SK-MEL-5 (cell line): Measurements from ENCODE around the gene ZNF454. TPM values are rescaled to one million over a fixed set of nuclear protein-coding genes. Genes with fewer than 3 reads are reported as not detected.

Source experiments
- DNase-seq: peaks from one replicate; pipeline ENCODE4 v3.0.0-alpha.2; 2016; ENCODE audit warnings: low read depth, low spot score
- in situ Hi-C: cut with HindIII; loops from 2 replicates; pipeline ENCODE4 v1.10.0; 2016; ENCODE audit warnings: low sequenced_read_pairs, high pct_unique_total_duplicates, low pct_unique_long_range_greater_than_20kb
- total RNA-seq: library from RNA; depleted of rRNA; stranded (reverse); fragments of >200 nt; shearing (Covaris generic); gene quantifications from 2 replicates; pipeline ENCODE4 v1.2.3, GENCODE V29; 2014; rRNA removed

The ZNF454 gene
- total RNA-seq, 1 experiment from 2014 or later: not detected

DNA sequence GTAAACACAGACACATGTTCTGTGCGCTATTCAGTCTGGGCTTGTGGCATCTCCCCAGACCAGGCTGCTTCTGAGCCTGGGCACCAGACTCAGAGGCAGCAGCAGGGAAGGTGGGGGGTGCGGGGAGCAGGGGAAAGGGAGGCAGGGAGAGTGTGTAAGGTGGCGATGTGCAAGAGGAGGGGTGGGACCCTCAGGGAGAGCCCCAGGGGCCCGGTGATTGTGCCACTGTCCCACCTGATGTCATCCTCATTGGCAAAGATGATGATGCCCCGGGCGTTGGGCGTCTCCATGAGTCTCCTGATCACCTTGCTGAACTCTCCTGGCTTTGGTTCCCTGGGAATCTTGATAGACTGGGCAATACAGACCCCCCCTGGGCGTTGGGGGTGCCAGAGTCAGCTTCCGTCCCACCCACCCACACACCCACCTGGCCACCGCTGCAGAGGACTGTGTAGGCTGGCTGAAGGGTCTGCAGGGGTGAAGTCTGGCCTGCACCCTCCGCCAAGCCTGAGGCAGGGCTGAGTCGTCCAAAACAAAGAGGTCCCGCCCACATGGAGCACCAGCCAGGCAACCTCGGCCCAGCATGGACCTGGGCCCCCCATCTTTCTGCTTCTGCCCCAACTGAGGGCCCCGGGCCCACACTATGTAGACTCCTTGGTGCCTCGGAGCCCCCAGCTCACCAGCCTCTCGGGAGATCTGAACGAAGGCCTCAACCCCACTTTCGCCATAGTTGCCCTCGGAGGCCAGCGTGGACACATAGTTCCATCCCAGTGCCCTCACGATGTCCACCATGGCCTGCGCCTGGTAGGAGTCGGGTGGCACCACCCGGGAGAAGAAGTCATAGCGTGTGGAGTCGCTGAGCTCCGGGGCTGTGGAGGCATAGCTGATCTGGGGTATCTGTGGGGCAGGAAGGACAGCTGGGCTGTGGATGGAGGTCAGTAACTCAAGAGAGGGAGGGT, 50.5 kb downstream of the ZNF454 start:
- in situ Hi-C loops: no loop called here
- DNase-seq: no peak

DNA sequence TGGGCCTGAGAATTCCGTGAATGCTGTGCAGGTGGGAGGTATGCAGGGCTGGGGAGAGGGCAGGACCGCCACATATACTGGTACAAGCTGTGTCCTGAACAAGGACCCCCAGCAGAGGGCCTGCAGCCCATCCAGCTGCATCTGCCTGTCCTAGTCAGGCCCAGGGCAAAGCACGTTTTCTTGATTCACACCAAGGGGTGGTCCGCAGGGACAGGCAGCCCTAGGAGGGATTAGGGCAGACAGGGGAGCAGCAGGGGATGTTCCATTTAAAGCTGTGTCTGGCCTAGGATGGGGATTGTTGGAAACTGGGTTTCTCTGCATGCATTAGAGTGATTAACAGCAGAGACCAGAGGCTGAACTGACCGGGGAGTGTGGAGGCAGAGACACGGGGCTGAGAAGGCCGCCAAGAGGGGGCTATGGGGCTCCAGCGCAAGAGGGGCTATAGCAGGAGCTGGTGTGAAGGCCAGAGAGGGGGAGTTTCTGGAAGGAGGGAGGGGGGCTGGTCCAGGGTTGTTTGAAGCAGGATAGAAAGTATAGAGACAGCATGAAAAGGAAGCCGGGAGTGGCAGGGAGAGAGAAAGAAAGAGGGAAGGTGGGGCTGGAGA, 51.4 kb downstream of the ZNF454 start:
- DNase-seq: no peak
- in situ Hi-C loops: no loop called here

DNA sequence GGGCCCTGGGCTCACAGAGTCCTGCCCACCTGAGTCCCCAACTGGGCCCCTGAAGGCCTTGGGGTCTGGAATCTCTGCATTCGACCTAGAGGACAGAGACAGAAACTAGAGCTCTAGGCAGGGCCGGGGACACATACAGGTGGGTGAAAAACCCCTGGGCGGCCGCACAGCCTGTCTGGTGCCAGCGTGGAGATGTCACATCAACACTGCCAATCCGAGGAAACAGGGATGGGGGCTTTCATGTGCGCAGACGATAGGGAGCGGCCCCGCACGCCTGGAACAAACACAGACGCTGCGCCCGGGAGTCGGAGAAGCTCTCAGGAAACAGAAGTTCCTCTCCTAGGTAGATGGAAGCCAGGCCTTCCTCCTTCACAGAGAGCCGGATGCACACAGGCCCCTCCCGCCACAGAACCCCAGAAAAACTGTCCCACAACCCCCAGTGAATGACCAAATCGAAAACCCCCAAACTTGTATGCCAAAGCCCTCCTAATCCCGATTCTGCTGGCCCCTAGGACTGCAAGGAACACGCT, 52.3 kb downstream of the ZNF454 start:
- in situ Hi-C loops: no loop called here
- DNase-seq: no peak

DNA sequence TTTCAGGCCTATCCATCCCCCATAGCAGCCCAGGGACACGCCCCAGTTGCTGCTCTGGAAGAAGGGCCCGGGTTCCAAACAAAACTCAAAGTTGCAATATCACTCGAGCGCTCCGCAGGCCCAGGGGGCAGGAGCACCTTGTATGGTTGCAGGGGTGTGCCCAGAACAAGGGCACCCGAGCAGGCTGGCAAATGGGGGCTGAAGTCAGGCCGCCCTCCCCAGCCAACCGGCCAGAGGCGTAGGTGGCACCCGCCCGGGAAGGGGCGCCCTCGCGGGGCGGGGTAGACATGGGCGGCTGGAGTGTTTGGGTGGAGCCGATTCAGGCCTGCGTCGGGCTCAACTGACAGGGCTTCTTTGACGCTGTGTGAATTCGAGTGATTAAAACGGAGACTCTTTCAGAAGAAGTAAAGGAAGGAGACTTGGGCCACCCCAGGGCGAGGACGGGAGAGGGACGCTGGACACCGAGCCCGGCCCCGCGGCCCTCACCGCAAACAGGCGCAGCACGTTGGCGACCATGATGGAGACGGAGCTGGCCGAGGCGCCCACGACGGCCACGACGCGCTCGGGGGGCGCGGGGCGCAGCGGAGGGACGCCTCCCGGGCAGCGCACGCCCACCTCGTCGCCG, 53.1 kb downstream of the ZNF454 start:
- DNase-seq: no peak
- in situ Hi-C loops: no loop called here

DNA sequence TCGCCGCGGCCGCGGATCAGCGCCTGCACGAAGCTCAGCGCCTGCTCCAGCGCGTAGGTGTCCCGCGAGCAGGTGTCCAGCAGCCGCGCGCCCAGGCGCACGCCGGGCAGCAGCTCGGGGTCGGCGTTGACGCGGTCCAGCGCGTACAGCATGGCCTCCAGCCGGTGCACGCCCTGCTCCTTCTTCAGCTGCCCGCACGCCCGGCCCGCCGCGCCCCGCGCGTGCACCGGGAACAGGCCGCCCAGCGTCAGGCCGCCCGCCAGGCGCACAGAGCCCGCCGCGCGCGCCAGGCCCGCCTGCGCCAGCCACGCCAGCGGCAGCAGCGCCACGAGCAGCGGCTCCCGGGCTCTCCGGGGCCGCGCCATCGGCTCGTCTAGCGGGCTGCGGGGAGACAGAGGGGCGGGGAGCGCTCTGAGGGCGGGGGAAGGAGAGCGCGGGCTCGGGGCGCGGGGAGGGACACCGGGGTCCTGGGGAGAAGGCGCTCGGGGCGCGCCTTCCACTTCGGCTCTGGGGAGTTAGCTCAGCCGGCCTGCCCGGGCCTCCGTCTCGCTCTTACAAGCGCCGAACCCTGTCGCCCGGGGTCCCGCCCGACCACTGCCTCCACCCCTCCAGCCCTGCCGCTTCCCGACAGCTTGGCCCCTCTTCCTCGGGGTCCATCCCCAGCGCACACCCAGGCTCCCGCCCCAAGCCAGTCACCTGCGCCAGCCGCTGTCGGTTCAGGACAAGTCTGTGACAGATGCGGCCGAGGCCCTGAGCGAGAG, 53.8 kb downstream of the ZNF454 start, which contains the start of gene GRM6:
Gene GRM6, minus strand, starts transcription at position 741 of the 761 bp plus-strand sequence. Its CDS starts 376 bp downstream, at position 365.
- in situ Hi-C loops: no loop called here
- no peak for DNase-seq

DNA sequence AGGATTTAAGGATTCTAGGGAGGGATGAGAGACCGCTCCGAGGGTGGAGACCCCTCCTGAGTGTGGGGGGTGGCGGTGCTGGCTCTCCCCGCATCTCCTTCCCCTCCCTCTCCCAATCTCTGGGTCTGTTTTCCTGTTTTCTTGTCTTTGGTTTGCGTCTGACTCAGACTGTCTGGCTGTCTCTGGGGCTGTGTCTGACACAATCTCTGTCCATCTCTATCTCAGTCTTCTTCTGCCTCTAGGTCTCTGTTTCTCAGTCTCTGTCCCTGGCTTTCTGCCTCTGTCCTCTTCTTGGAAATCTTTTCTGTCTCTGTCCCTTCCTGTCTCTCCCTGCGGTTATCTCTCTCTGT, 54.3 kb downstream of the ZNF454 start:
- DNase-seq: no peak
- in situ Hi-C loops: no loop called here

DNA sequence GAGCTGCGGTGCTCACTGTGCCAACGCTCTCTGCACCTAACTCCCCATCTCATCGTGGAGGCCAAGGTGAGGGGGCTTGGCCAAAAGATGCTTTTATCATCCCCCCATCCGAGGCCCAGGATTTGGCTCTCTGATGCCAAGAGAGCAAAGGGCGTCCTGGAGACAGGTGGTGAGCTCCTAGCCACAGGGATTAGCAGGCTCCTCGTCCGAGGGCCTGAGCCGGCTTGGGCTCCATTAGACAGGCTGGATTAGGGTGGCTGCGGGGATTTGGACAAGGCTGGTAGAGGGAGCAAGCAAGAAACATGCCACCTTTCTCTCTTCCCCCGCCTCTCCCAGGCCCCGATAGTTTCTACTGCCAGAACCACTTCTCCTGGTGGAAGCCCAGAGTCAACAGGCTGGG, 55.2 kb downstream of the ZNF454 start:
- DNase-seq: no peak
- in situ Hi-C loops: no loop called here

DNA sequence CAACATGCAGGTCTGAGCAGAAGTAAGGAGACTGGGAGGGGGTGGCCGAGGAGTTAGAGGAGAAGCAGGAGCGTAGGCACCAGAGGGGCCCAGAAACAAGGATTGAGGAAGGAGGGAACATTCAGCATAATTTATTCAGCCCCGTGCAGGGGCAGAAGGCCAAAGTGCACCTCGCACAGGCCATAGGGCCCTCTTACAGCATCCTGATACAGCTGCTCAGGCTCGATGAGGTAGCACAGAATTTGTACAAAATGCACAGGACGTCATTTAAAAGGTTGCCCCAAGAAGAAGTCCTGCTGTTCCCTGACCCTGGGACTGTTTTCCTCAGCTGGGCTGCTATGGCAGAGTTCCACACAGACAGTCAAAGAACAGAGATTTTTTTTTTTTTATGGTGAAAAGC, 56.2 kb downstream of the ZNF454 start:
- in situ Hi-C loops: no loop called here

DNA sequence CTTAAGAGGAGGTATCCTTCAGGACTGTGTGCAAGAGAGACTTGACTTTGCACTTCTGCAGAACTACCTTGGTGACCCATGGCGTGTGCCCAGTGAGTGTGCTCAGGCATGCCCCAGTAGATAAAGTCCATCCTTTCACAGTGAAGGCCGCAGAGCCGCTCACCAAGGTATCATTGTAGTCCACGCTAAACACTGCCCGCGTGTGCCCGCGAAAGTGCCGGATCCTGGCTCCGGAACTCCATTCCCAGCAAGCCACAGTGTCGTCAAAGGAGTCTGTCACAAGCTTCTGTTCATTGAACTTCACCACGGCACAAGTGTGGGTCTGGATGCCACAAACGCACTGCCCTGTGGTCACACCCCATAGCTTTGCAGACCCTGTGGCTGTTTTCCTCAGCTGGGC, 57.4 kb downstream of the ZNF454 start:
- in situ Hi-C loops: no loop called here
- DNase-seq: no peak

More for the DNA sequence above, 56.2 kb downstream of the ZNF454 start:
- DNase-seq: no peak

DNA sequence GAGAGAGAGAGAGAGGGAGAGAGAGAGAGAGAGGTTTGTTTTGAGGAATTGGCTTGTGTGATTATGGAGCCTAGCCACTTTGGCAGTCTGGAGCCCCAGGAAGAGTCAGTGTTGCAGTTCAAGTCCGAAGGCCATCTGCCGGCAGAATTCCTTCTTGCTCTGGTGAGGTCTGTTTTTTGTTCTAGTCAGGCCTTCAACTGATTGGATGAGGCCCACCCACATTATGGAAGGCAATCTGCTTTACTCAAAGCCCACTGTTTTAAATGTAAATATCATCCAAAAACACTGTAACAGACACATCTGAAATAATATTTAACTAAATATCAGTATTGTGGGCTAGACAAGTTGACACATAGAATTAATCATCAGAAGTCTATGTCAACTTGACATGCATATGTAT, 65.6 kb downstream of the ZNF454 start:
- in situ Hi-C loops: no loop called here
- no peak for DNase-seq

DNA sequence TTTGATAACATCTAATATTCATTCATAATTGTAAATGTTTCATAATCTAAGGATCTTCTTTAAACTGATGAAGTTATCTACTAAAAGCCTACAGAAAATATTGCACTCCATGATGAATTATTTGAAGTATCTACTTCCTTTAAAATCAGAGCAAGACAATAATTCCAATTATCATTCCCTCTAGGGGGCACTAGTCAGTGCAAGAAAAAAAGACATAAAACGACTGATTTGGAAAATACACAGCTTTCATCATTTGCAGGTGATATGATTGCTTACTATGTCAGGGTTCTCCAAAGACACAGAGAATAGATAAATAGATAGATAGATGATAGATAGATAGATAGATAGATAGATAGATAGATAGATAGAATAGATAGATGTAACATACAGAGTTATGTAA, 67.7 kb downstream of the ZNF454 start:
- in situ Hi-C loops: no loop called here
- DNase-seq: peak; percentile 4

Other genes starting within 250 kb of the ZNF454 start
- 7.3 and 8.0 TPM in 2 replicates for gene ZNF354A, start 210.5 kb upstream of the ZNF454 start, total RNA-seq
- gene ZNF354B, start 81.2 kb upstream of the ZNF454 start, total RNA-seq: 5.9 and 6.7 TPM in 2 replicates
- gene ZFP2, start 45.3 kb upstream of the ZNF454 start, total RNA-seq: 0.18 TPM in 1 of 2 replicates, not detected in the other
- not detected in 2 replicates for gene GRM6, start 54.1 kb downstream of the ZNF454 start, total RNA-seq
- 1.1 and 2.1 TPM in 2 replicates for gene ZNF879, start 82.6 kb downstream of the ZNF454 start, total RNA-seq
- 1.9 and 2.1 TPM in 2 replicates for gene ZNF354C, start 119.2 kb downstream of the ZNF454 start, total RNA-seq